Type B pancreatic cell (in vitro differentiated cells): ENCODE measurements around the gene DHX8. TPM values are rescaled to one million over a fixed set of nuclear protein-coding genes. Genes with fewer than 3 reads are reported as not detected.

ENCODE experiments used
- DNase-seq: peaks from one replicate; pipeline ENCODE4 v3.0.0; 2021; ENCODE audit warnings: mixed read lengths; ENCODE audit not compliant: unreplicated experiment; ENCODE audit errors: extremely low spot score
- H3K27ac Mint-ChIP-seq: 2 replicates; pipeline ENCODE4 v1.8.0; 2021; ENCODE audit warnings: mild to moderate bottlenecking, mixed read lengths
- H3K27me3 Mint-ChIP-seq: 2 replicates; pipeline ENCODE4 v1.8.0; 2021; ENCODE audit warnings: mixed read lengths
- H3K36me3 Mint-ChIP-seq: 2 replicates; pipeline ENCODE4 v1.8.0; 2021; ENCODE audit warnings: mixed read lengths
- H3K4me1 Mint-ChIP-seq: one replicate; pipeline ENCODE4 v1.8.0; 2021; ENCODE audit warnings: mixed read lengths; ENCODE audit not compliant: unreplicated experiment
- H3K4me3 Mint-ChIP-seq: 2 replicates; pipeline ENCODE4 v1.8.0; 2021; ENCODE audit warnings: mild to moderate bottlenecking, mixed read lengths
- H3K9me3 Mint-ChIP-seq: 2 replicates; pipeline ENCODE4 v1.8.0; 2021; ENCODE audit warnings: mixed read lengths
- total RNA-seq: library from RNA; stranded (reverse); gene quantifications from 2 replicates; pipeline ENCODE4 v1.2.1, GENCODE V29; 2021; ENCODE audit warnings: low replicate concordance
- TF ChIP-seq, protein P1 (sequence below): fragments of 200-600 bp; sonication (generic); conservative IDR thresholded peaks from 2 replicates; pipeline ENCODE4 v1.5.0; 2021; ENCODE audit warnings: antibody characterized with exemption, mild to moderate bottlenecking

Gene DHX8
- total RNA-seq, 1 donor from 2014 or later: 56.8 TPM

DNA sequence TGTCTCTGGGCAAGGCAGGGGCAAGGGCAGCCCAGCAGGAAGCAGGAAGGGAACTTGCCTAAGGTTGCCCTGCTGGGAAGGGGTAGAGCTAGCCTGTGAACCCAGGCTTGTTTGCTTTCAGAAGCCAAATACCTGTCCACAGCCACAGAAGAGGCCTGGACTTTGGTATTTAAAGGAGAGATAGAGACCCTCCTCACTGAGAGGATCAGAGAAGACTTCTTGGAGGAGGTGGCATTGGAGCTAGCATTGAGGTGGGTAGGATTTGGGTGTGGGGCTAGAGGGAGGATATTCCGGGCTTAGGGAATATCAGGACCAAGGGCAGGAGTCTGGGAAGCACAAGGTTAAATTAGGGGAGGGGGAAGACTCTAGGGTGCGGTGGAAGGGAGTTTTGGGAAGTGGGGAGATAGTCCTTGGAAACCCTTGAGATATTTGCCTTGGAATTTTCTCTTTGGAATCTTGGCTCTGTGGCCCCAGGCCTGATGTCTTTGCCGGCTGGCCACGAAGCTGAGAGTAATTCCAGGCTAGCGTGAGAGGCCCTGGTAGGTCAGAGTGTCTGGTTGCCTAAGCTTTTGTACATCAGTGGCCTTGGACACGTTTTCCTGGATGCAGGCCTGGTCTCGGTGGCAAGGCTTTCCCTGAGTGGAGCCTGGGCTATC lies 75.5 kb downstream of the DHX8 start:
- H3K27ac Mint-ChIP-seq: no peak overlapping the region
- H3K27me3 Mint-ChIP-seq: peaks cover 26% of the 10 kb centered on the region
- H3K36me3 Mint-ChIP-seq: no peaks in the 10 kb centered on the region
- no peak for DNase-seq
- peaks cover 24% of the 10 kb centered on the region for H3K4me1 Mint-ChIP-seq
- H3K4me3 Mint-ChIP-seq: no peak overlapping the region
- H3K9me3 Mint-ChIP-seq: no peaks in the 10 kb centered on the region
- TF ChIP-seq, protein P1, sequence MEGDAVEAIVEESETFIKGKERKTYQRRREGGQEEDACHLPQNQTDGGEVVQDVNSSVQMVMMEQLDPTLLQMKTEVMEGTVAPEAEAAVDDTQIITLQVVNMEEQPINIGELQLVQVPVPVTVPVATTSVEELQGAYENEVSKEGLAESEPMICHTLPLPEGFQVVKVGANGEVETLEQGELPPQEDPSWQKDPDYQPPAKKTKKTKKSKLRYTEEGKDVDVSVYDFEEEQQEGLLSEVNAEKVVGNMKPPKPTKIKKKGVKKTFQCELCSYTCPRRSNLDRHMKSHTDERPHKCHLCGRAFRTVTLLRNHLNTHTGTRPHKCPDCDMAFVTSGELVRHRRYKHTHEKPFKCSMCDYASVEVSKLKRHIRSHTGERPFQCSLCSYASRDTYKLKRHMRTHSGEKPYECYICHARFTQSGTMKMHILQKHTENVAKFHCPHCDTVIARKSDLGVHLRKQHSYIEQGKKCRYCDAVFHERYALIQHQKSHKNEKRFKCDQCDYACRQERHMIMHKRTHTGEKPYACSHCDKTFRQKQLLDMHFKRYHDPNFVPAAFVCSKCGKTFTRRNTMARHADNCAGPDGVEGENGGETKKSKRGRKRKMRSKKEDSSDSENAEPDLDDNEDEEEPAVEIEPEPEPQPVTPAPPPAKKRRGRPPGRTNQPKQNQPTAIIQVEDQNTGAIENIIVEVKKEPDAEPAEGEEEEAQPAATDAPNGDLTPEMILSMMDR: no peak

DNA sequence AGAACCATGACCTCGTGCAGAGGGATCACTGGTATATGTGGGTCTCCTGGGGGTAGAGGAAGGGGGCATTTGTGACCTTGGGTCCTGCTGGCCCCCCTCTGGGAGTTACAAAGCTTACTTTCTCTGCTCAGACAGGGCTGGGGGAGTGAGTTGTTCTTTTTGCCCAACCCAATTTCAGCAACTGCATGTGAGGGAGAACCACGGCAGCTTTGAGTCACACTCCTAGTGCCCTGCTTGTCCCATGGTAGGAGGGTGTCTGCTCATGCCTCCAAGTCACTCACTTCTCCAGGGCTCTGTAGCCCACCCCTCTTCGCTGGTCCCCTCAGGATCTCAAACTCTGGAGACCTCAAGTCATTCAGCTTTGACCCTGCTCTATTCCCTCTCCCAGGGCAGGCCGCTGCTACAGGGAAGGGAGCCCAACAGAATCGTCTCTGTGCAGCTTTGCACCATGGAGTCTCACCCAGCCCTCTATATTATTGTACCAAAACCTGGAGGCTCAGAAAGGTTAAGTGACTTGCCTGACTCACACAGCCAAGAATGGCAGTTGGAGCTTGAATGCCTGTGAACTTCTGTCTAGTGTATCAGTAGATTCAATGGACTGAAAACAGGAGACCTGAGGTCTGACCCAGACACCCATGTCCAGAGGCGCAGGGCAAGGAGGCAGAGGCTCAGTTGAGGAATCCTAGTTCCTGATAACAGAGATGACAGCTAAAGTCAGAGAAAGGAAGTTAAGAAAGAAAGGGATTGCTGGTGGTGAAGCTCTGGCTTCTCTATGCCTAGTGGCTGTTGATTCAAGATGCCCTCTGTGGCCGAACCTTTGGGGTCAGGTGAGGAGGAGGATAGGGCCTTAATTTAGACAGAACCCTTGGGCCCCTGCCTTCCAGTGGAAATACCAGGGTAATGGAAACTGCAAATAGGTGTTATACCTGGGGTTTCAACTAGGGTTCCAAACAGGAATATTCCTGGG lies 77.0 kb downstream of the DHX8 start:
- DNase-seq: no peak
- no peak overlapping the region for H3K27ac Mint-ChIP-seq
- H3K4me3 Mint-ChIP-seq: no peak overlapping the region
- H3K9me3 Mint-ChIP-seq: no peaks in the 10 kb centered on the region
- no peaks in the 10 kb centered on the region for H3K36me3 Mint-ChIP-seq
- peaks cover 23% of the 10 kb centered on the region for H3K4me1 Mint-ChIP-seq
- TF ChIP-seq, protein P1: no peak
- peaks cover 25% of the 10 kb centered on the region for H3K27me3 Mint-ChIP-seq

DNA sequence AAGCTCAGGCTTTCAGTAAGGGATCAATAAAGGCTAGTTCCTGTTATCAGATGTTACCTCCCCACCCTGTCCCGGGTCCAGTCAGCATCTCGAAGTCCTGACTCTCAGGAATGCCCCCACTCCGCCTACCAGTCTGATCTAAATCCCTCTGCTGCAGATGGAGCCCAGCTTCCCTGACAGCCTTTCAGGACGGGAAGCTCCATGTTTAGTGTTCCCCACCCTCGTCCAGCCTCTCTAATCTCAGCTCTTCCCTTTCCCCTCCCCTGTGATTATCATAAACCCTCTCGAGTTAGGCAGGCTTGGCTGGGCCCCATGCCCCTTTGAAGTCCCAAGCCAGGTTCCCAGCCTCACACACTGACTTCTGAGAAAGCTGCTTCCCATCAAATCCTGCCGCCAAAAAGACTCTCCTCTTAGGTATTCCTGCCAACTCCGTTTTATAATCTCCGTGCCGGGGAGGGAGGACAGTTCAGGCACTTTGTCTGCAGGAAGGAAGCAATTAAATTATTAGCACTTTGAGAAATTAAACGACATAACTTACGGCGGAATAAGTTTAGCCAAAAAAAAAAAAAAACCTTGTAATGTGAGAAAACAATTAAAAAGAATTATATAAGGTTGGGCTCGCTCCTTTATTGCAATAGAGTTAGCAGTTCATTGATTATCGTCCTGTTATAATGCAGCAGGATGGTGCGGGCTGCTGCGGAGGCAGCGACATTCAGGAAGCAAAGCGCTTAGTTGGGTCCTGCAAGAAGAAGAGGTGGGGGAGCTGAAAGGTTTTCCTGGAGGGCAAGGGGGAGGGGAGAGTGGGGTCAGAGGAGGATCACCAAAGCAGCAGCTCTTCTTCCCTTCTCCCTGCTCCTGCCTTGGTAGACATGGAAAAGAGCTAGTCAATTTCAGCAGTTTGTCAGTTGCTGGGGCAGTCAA lies 79.2 kb downstream of the DHX8 start:
- Mint-ChIP-seq H3K9me3 (no peaks in the 10 kb centered on the region), H3K4me1 (peaks cover 16% of the 10 kb centered on the region), H3K27ac (no peak overlapping the region), H3K27me3 (peaks cover 25% of the 10 kb centered on the region), H3K36me3 (no peaks in the 10 kb centered on the region), H3K4me3 (peak overlapping the region; percentile 2)
- TF ChIP-seq, protein P1: no peak
- DNase-seq: no peak

DNA sequence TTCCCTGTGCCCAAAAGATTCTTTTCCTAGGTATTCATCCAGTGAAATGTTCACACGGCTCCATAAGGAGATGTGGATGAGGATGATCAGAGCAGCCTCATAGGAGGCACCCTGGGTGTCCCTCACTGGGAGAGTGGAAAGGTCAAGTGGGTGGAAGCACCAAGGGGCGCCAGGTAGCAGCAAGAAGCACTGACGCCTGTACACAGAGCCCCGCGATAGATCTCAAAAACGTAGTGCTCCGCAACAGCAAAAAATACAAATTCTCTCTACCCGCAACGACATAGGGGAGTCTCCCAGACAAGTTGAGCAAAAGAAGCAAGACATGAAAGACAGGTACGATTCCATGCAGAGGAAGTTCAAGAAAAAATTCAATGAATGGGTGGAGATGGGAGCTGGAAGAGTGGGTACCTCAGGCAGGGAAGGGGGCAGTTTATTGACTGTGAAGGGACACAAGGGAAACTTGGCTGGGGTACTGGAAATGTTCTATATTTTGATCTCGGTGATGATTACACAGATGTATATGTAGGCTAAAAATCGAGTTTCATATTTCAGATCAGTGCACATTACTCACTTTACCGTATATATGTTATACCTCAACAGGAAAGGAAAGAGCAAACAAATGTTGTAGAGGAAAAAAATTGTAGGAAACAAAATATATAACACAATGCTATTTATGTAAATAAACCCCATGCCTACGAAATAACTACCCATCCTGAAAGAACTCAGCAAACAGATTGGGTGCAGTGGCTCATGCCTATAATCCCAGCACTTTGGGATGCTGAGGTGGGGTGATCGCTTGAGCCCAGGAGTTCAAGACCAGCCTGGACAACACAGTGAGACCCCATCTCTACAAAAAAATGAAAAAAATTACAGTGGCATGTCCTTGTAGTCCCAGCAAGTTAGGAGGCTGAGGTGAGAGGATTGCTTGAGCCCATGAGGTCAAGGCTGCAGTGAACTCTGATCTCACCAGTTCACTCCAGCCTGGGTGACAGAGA lies 80.1 kb downstream of the DHX8 start:
- Mint-ChIP-seq H3K27me3 (peaks cover 25% of the 10 kb centered on the region), H3K4me3 (no peak overlapping the region), H3K4me1 (peaks cover 16% of the 10 kb centered on the region), H3K27ac (no peak overlapping the region), H3K36me3 (no peaks in the 10 kb centered on the region), H3K9me3 (no peaks in the 10 kb centered on the region)
- TF ChIP-seq, protein P1: no peak
- DNase-seq: no peak
